HUDEP-2 (cell line): ENCODE measurements around the gene FBXO15.
A peak's percentile ranks its signal among the peaks of the same experiment; 100 is the strongest.

ENCODE experiments used
- DNase-seq, 76 experiments: peaks; one replicate each; lab custom pipeline; 2025; ENCODE audit not compliant: unreplicated experiment in 76 of 76; lab: John Stamatoyannopoulos, UW

The FBXO15 gene

GRCh38 chr18:74147779-74148542 lies at the start of gene FBXO15, which contains the start of gene TIMM21:
FBXO15 (minus strand) TSS chr18:74147834; CDS start chr18:74147785, 49 bp downstream.
TIMM21 (plus strand) TSS chr18:74148523; CDS start chr18:74148809, 286 bp downstream.
- DNase-seq, result peak; percentile 52 to 99 (median 97)

GRCh38 chr18:74196220-74197119 lies 48.8 kb upstream of the FBXO15 start:
- peak in 56 of 76 experiments; percentile 6 to 82 (median 51) for DNase-seq

DNA sequence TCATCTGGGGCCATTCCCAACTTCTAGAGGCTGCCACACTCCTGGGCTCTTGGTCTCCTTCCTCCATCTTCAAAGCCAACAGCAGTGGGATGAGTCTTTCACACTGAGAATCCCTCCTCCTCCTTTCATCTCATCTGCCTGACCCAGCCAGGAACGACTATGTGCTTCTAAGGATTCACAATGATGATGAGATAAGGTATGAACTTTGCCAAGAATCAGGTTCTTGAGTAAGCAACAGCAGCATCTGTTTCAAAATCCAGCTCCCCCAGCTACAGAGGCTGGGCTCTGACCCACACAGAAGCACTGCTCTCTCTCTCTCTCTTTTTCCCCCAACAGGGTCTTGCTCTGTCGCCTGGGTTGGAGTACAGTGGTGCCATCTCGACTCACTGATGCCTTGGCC lies 47.1 kb upstream of the FBXO15 start:
- DNase-seq, result no peak

- no peak for DNase-seq
These were observed 43.9 kb upstream of the FBXO15 start for GRCh38 chr18:74191577-74191976.

DNA sequence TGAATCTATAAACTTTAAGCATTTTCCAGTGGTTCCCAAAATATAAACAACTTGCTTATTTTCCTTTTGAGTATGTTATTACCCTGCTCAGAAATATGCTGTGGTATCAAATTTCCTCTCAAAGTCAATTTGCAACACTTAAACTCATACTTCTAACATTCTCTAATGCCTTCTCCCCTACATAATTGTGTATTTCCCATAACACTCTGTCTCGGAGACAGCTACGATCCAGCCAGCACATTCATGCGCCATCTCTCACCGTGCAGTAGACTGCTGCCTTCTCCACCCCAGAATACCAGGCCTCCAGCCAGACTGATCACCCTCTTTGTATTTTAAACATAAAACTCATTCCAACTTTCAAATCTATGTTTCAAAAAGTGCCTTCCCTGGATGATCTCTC lies 42.5 kb upstream of the FBXO15 start:
- no peak for DNase-seq

DNA sequence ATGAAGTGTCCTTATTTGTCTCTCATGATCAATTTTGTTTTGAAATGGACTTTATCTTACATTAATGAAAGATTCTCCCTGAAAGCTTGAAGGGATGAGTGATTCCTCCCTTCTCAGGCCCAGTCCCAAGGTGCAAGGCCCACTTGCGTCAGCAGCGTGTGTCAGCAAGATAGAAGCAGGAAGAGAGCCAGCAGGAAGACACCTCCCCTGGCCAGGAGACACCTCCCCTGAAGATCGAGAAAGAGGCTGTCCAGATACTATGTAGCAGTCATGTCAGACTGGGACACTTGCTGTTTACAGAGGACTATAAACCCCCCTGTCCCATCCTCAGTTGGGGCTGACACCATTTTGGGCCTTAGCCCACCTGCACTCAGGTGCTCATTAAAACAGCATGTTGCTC lies 39.0 kb upstream of the FBXO15 start:
- DNase-seq, result peak in 1 of 76 experiments; percentile 16

GRCh38 chr18:74185860-74186259 lies 38.2 kb upstream of the FBXO15 start:
- DNase-seq, result no peak

- DNase-seq, result no peak
These were observed 37.2 kb upstream of the FBXO15 start for GRCh38 chr18:74184875-74185274.

GRCh38 chr18:74183130-74183529 lies 35.5 kb upstream of the FBXO15 start:
- no peak for DNase-seq

DNA sequence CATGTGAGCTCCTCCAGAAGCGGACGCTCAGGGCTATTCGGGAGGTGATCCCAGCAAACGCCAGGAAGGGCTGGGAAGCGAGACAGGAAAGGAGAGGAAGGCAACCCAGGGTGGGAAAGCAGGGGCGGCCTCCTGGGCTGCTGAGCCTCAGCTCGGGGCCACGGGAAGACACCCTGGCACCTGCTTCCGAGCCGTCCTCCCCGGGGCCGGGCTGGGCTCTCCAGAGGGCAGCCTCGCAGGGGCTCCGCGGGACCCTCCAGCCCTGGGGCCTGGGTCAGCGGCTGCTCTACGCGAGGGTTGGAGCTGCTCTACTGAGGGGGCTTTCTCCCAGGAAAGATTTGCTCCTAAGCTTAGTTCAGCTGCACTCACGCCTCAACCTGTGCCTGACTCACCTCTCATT lies 34.7 kb upstream of the FBXO15 start:
- DNase-seq, result no peak

DNA sequence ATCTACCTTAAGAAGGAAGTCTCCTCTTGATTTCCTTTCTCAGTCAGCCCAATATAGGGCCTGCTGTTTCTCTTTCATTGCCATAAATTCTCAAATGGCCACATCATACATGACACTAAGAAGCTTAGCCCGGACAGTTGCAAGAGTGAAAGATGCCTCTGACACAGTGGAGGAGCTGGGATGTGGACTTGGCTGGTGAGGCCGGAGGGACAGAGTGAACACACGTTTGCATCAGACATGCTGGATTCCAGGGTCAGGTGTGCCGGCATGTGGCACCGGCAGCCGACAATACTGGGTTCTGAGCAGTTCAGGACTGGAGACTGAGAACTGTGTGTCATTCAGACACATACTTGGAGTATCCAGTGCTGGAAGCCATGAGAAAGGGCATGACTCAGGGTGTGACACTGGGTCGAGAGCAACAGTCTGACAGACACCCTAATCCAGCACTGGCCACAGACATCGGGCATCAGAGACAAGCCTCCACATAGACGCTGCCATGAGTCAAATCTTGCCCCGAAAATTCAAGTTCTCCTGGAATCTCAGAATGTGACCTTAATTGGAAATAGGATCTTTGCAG lies 32.1 kb upstream of the FBXO15 start:
- DNase-seq, result no peak

- no peak for DNase-seq
These were observed 31.2 kb upstream of the FBXO15 start for GRCh38 chr18:74178884-74179283.

DNA sequence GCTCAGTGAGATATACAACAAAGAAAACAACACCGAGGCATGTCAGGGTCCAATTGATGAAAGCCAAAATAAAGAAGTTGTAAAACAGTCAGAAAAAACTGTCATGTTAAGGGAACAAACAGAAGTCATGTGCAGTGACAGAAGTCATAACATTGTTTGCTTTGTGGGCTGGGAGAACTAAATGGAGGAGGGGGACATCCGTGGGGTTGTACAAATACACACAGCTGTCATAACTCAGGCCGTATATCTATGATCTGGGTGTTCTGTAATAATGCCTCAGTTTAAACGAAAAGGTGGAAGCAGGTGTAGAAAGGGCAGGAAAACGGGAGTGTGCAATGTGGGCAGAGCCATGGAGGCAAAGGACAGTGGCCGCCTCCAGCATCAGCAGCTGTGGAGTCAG lies 28.0 kb upstream of the FBXO15 start:
- no peak for DNase-seq

DNA sequence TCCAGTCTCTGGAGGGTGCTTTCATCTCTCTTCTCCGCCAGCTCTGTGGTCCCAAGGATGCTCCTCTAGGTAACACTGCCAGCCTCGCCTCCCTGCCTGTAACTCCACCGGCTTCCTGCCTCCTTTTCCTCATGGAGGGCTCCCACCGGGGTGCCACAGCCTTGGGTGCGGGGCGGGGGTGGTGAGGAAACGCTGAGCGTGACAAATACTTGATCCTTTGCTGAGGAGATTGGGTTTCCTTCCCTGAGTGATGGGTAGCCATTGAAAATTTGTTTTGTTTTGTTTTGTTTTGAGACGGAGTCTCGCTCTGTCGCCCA lies 25.8 kb upstream of the FBXO15 start:
- DNase-seq, result no peak

DNA sequence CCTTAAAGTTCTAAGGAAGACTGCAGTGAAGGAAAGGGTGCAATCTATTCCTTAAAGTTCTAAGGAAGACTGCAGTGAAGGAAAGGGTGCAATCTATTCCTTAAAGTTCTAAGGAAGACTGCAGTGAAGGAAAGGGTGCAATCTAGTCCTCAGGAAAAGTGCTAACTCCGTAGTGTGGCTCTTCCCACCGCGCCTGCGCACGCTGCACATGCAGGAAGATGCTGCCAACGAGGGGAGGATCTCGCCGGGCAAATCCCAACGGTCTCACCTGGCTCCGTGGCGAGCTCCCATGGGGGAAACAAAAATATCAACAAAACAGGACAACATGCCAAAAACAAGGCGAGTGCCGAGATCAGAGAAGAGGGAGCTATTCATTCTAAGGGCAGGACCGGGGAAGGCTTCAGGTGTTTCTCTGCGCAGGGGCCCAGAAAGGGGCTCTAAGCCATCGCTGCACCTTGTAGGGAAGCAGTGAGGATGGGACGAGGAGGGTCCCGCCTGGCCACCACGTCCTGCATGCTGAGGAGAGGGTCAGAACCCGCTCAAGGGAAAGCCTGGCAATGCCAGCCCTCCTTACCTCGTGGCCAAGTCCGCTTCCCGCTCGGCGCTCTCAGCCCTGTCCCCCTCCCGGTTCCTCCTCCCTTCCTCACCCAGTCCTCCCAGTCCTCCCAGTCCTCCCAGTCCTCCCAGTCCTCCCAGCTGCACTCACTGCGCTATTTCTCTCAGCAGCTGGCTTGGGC lies 25.2 kb upstream of the FBXO15 start:
- no peak for DNase-seq

- no peak for DNase-seq
These were observed 24.4 kb upstream of the FBXO15 start for GRCh38 chr18:74171910-74172606.

DNA sequence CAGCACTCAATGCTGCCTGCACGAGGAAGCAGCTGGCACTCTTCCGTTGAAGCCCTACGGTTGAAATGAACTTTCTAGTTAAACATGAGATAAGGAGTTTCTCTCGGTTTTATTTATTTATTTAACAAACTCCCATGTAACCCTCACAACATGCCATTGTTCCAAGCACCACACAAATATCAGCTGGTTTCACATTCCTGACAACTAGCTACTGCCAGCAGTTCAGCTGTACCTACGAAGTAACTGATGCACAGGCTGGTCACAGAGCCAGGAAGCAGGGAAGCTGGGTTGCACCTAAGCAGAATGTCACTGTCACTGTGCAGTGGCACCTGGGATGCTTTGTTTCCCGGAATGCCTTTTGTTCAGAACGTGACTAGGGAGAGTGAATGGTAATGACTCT lies 18.8 kb upstream of the FBXO15 start:
- no peak for DNase-seq

DNA sequence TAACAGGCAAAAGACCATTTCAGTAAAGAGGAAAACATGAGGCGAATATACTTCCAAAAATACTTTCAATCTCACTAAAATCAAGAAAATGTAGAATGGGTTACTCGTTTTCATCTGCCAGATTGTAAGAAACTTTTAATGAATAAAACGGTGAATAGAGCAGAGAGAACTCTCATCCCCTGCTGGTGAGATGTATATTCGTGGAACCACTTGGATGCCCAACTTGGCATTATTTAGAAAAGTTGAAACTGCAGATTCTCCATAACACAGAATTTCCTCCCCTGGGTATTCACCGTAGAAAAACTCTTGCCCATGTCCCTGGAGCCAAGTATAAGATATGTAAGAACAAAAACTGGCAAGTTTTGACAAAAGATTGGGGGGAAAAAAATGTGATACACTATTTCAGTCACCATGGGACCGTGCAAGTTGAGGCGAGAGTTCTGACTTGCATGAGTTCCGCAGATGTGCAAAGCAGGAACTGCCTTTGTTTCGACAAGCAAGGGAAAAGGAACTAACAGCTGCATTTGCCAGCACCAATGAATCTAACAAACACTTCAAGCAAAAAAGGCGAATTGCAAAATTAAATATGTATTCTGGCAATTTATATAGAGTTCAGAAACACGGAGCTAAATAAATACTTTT lies 15.5 kb upstream of the FBXO15 start:
- DNase-seq, result no peak

DNA sequence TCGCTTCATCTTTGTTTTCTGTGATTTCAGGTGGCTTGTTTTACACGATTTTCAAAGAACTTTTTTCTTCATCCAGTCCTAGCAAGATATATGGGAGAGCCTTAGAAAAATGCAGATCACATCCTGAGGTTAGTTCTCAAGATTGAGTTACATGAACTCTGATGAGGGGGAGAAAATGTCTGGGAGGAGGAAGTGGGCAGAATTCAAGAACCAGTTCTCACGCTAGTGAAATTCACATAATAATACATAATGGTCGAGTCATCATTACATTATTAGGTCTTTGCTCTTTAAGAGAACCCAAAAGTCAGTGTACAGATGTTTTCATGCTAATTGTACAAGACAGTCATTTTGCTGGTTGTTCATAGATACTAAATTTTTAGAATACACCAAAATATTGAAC lies 7.6 kb upstream of the FBXO15 start:
- no peak for DNase-seq

- no peak for DNase-seq
These were observed 7.1 kb upstream of the FBXO15 start for GRCh38 chr18:74154716-74155115.
